GM23248 (cell line): ENCODE measurements around the gene AOPEP.

Experiments used
- EZH2 ChIP-seq: fragments of 200-600 bp; sonication (generic); IDR thresholded peaks from 2 replicates; pipeline ENCODE4 v1.6.1; 2018; ENCODE audit warnings: antibody characterized with exemption, mild to moderate bottlenecking; ENCODE audit not compliant: insufficient read depth, poor library complexity, severe bottlenecking
- EZH2phosphoT487 ChIP-seq: fragments of 200-600 bp; sonication (generic); IDR thresholded peaks from 2 replicates; pipeline ENCODE4 v1.6.1; 2018; ENCODE audit warnings: antibody characterized with exemption, moderate library complexity, mild to moderate bottlenecking, low read depth; ENCODE audit not compliant: insufficient read depth

GRCh38 chr9:94951324-94952135 lies 225.0 kb downstream of the AOPEP start:
- TF ChIP-seq EZH2, result no peak
- no peak for TF ChIP-seq EZH2phosphoT487
